HG02798 (cell line): Measurements from ENCODE around the gene SECISBP2.
"Not testable (repeated sequence)": the region's sequence is repeated elsewhere in the genome, so short reads cannot be mapped to it uniquely, and the experiment has no call there.

ENCODE experiments used
- ATAC-seq: cut with Tn5 transposase; IDR thresholded peaks from one replicate; pipeline ENCODE4 v1.9.1; 2021; ENCODE audit warnings: mild to moderate bottlenecking; ENCODE audit not compliant: unreplicated experiment, poor library complexity

Gene SECISBP2

DNA sequence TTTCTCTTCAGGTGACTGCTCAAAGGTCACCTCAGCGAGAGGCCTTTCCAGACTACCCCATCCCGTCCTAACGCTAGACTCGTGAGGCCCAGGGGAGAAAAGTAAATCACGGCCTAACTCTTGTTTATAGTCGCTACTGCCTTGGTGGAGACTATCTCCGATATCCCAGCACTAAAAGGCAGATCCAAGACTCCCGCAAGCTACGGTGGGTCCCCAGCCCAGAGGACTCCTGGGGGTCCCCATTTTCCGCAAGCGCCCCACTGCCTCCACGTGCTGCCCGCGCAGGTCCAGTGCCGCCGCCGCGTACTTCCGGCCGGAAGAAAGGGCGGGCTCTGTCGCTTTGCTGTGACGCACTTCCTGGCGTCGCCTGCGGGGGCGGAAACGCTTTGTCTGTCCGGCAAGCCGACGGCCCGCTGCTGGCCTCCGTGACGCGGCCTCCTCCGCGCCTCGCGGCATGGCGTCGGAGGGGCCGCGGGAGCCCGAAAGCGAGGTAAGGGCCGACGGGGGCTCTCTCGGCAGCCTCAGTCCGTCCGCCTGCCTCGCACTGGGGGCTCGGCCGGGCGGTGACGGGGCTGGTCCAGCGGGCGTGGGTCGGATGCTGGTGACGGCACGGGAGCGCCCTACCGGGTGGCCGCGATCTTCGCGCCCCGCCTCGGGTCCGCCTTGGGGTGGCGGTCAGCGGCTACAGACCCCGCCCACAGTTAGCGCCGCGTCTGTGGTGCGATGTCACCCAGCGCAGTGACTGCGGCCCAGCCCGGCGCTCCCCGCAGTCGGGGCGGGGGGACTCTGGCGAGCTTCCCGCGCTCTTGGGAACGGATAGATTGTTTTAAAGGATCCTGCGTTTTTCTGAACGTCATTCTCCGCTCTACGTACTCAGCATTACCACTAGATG, at the start of gene SECISBP2:
SECISBP2 (plus strand) TSS at position 378 of the 892 bp plus-strand sequence; CDS start at position 455, 77 bp downstream.
- ATAC-seq = peak; percentile 91

DNA sequence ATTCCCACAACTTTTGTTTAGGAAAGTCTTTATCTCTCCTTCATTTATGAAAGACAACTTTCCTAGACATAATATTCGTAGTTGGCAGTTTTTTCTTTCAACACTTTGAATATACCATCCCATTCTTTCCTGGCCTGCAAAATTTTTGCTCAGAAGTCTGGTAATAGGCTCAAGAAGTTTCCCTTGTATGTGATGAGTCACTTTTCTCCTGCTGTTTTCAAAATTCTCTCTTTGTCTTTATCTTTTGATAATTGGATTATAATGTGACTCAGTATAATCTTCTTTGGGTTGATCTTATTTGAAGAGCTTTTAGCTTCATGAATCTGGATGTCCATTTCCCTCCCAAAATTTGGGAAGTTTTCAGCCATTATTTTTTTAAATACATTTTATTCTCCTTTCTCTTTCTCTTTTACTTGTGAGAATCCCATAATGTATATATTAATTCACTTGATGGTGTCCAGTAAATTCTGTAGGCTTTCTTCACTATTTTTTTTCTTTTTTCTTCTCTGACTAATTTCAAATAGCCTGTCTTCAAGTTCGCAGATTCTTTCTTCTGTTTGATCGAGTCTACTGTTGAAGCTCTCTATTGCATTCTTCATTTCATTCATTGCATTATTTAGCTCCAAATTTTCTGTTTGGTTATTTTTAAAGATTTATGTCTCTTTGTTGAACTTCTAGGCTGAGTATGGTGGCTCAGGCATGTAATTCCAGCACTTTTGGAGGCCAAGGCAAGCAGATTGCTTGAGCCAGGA, 44.6 kb upstream of the SECISBP2 start:
- no peak for ATAC-seq

DNA sequence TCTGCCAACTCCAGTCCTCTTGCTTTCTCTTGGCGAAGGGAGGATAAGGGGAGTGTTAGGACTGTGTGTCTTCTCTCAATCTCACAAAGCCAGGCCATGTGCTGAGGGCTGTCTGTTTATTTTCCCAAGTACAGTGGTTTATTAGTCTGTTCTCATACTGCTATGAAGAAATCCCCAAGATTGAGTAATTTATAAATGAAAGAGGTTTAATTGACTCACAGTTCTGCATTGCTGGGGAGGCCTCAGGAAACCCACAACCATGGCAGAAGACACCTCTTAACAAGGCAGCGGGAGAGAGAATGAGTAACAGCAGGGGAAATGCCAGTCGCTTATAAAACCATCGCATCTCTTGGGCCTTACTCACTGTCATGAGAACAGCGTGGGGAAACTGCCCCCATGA, 43.5 kb upstream of the SECISBP2 start:
- ATAC-seq = no peak

DNA sequence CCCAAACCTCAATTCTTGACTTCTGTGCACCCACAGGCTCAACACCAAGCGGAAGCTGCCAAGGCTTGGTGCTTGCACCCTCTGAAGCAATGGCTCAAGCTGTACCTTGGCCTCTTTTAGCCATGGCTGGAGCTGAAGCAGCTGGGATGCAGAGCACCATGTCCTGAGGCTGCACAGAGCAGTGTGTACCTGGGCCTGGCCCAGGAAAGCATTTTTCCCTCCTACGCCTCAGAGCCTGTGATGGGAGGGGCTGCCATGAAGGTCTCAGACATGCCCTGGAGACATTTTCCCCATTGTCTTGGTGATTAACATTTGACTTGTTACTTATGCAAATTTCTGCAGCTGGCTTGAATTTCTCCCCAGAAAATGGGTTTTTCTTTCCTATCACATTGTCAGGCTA, 42.3 kb upstream of the SECISBP2 start:
- ATAC-seq = not testable (repeated sequence)

GRCh38 chr9:89277043-89277442, 41.3 kb upstream of the SECISBP2 start:
- ATAC-seq = no peak

- ATAC-seq = no peak
Measured at GRCh38 chr9:89277454-89277853, 40.8 kb upstream of the SECISBP2 start.

GRCh38 chr9:89278551-89278950, 39.7 kb upstream of the SECISBP2 start:
- no peak for ATAC-seq

DNA sequence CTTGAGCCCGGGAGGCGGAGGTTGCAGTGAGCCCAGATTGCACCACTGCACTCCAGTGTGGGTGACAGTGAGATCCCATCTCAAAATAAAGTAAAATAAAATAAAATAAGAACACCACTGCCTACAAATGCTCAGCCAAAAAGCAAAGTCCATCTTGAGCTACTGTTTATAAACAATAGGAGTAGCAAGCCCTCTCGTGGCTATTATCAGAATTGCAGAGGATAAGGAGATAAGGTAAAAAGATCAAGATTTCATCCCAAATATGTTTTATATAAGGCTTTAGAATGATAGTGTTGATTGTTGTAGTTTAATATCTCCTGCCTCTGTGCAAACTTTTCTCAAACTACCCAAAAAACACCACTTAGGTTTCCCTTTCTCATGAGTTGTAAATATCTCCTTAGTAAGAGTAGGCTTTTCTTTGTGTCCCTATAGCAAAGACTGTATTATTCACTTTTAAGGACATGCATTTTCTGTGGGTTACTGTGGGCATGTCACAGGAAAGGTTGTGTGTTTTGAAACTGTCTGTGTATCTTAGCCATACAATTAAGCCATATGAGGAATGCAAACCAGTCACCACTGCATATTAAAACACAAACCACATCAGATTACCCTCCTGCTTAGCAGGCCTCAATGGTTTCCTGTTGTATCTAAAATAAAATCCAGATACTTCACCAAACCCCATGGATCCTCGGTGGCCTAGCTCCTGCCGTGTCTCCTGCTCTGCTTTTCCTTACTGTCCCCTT, 39.1 kb upstream of the SECISBP2 start:
- ATAC-seq = no peak

- ATAC-seq = no peak
Measured at GRCh38 chr9:89281106-89281505, 37.2 kb upstream of the SECISBP2 start.

GRCh38 chr9:89282248-89282968, 35.9 kb upstream of the SECISBP2 start:
- ATAC-seq = not testable (repeated sequence)

DNA sequence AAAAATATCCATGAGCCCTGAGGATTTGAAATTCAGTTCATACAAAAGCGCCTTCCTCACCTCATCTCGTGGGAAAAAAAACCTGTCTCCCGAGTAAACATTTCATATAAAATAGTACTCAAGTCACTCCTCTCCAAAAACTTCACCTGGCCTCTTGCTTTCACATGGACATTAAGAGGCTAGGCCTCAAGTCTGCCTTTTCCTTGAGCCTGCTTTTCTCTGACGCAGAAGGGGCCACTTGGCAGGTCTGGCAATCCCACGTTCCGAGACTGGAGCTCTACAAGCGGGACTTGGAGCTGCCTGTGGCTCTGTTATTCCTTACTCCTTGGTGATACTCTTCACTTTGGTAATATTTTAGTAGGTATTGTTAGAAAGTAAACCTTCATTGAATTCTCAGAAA, 34.2 kb upstream of the SECISBP2 start:
- ATAC-seq = no peak

DNA sequence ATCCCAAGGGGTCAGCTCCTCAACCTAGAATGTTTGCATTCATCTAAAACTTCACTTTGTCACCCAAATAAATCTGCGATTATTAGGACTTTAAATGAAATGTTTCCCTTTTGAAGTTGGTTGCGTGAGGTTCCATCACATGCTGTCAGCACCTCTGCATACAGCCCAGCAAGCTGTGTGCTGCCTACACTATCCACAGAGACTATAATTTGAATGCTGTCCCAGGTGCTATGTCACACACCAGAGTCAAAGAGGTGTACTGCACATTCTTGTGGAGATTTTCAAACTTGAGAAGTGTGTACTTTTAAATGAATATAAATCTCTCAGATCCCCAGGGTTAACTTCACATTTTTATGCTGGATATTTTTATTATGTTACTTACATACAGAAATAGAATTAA, 26.6 kb upstream of the SECISBP2 start:
- no peak for ATAC-seq

GRCh38 chr9:89293014-89293413, 25.3 kb upstream of the SECISBP2 start:
- ATAC-seq = no peak

DNA sequence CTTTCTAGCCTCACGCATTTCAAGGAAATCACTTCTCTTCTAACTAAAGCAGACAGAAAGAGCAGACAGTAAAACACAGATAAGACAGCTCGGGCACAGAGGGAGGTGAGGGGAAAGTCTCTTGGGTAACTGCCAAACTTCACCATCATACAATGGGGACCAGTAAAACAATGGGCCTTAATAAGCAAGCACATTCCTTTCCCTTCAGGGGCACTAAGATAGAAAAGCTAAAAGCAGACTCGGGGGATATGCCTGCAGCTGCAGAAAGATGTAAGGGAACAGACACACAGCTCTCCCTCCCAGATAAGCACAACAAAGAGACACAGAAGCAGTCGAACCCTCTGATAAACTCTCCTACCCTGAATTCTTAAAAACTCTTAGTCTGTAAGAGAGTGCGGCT, 22.9 kb upstream of the SECISBP2 start:
- ATAC-seq = no peak

- ATAC-seq = not testable (repeated sequence)
Measured at GRCh38 chr9:89301996-89302395, 16.3 kb upstream of the SECISBP2 start.

DNA sequence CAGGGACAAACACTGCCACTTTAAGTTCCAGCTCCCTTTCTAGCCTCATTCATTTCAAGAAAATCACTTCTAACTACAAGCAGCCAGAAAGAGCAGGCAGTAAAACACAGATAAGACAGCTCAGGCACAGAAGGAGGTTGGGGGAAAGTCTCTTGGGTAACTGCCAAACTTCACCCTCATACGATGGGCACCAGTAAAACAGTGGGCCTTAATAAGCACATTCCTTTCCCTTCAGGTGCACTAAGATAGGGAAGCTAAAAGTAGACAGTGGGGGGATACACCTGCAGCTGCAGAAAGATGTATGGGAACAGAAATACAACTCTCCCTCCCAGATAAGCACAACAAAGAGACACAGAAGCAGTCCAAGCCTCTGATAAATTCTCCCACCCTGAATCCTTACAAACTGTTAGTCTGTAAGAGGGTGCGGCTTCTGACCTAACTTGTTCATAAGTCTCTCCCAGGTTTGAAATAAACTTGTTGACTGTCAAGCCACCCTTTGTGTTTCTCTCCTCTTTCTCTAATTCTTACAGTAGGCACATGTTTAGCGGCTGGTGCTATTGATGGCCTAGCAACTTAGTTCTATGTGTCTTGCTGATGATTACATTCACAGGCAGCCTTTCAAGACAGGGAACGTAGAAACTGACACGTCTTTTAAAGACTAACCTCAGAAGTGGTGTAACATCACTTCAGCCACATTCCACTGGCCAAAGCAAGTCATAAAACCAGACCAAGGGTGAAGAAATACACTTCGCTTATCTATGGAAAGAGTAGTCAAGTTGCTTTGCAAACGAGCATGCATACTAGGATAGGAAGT, 14.1 kb upstream of the SECISBP2 start:
- peak; percentile 26 for ATAC-seq

DNA sequence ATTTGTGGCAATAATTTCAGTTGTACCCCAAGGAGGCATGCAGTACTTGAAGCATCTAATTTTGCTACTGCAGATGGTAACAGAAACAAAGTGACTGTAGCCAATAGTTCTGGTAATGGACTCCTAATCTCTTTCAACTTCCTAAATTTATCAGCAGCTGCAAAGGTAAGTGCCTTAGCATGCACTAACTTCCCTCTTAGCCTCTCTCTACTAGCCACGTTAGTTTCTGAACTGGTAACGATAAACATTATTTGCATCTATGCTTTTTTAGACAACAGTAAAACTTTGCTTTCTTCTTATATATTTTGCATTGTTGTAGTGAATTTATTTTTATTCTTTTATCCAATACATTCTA, 13.5 kb upstream of the SECISBP2 start:
- ATAC-seq = peak; percentile 53

- no peak for ATAC-seq
Measured at GRCh38 chr9:89305868-89306267, 12.4 kb upstream of the SECISBP2 start.

DNA sequence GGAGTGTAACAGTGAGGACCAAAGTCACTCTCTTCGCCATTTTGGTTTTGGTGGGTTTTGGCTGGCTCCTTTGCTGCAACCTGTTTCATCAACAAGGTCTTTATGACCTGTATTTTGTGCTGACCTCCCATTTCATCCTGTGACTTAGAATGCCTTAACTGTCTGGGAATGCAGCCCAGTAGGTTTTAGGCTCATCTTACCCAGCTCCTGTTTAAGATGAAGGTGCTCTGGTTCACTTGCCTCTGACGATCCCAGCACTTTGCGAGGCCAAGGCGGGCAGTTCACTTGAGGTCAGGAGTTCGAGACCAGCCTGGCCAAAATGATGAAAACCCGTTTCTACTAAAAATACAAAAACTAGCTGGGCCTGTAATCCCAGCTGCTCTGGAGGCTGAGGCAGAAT, 9.1 kb upstream of the SECISBP2 start:
- no peak for ATAC-seq
